ENCODE data around the gene ART5.

GRCh38 chr11:3655547-3655946 lies 13.8 kb upstream of the ART5 start:
- no peak for TF ChIP-seq CTCF (conservative IDR thresholded peaks at IDR 0.05; ENCODE audit: low read length)
- TF ChIP-seq EZH2phosphoT487 (IDR thresholded peaks at IDR 0.05; ENCODE audit: borderline replicate concordance, low read depth, low read length), result no peak

Data from OCI-LY7 (cell line).